ENCODE measurements around the gene EDN1. TPM values are rescaled to one million over a fixed set of nuclear protein-coding genes. Genes with fewer than 3 reads are reported as not detected.

The EDN1 gene
- total and polyA plus RNA-seq, 2 of the 13 experiments (the other 11 are each of a cell fraction or from before 2014, with no cell fraction given): 0.15 to 1.2 TPM

GRCh38 chr6:12258591-12259075 lies 31.5 kb upstream of the EDN1 start:
- H4K20me1 ChIP-seq (ENCODE audit: insufficient read depth, low read length): no peaks in the 10 kb centered on the region
- intact Hi-C loops (cut with micrococcal nuclease; ENCODE audit: unreplicated experiment): no loop called here
- H3K9ac ChIP-seq (ENCODE audit: insufficient read depth, low read depth, low read length): no peak overlapping the region
- ChIA-PET POLR2A (no interaction called here), CTCF (ENCODE audit: low intra/inter-chr PET ratio, low total read pairs) (no interaction called here)
- BruUV-seq (replicated peaks): no TSS peak
- TF ChIP-seq NR2C2 (CRISPR knock-in tag; IDR thresholded peaks at IDR 0.05; ENCODE audit: borderline replicate concordance) (no peak), ZNF251 (CRISPR knock-in tag; IDR thresholded peaks at IDR 0.05) (no peak), CREBL2 (CRISPR knock-in tag; IDR thresholded peaks at IDR 0.05; ENCODE audit: borderline replicate concordance) (no peak), ZNF253 (CRISPR knock-in tag; IDR thresholded peaks at IDR 0.05; ENCODE audit: borderline replicate concordance) (no peak), DBP (CRISPR knock-in tag; IDR thresholded peaks at IDR 0.05; ENCODE audit: not compliant biosample characterization) (no peak), ZBTB26 (CRISPR knock-in tag; IDR thresholded peaks at IDR 0.05; ENCODE audit: borderline replicate concordance) (no peak), ZNF12 (CRISPR knock-in tag; IDR thresholded peaks at IDR 0.05) (no peak), ZSCAN5A (CRISPR knock-in tag; IDR thresholded peaks at IDR 0.05; ENCODE audit: borderline replicate concordance) (no peak), ZNF343 (CRISPR knock-in tag; IDR thresholded peaks at IDR 0.05) (no peak), ZNF567 (CRISPR knock-in tag; IDR thresholded peaks at IDR 0.05; ENCODE audit: borderline replicate concordance) (no peak), TEF (CRISPR knock-in tag; IDR thresholded peaks at IDR 0.05) (no peak), SRY (CRISPR knock-in tag; IDR thresholded peaks at IDR 0.05) (no peak)
- H3K27ac ChIP-seq (ENCODE audit: extremely low read length, insufficient read depth, low read length): no peak overlapping the region
- H3K36me3 ChIP-seq (replicated peaks in 1 of 2; ENCODE audit: control insufficient read depth in 1 of 2, insufficient read depth in 2 of 2, low read length in 2 of 2): no peaks in the 10 kb centered on the region
- no peaks in the 10 kb centered on the region for H3K9me3 ChIP-seq (ENCODE audit: low read length)
- no peaks in the 10 kb centered on the region for H3K4me1 ChIP-seq (ENCODE audit: insufficient read depth, low read length)
- no peak overlapping the region for H3K4me3 ChIP-seq (replicated peaks in 1 of 3; ENCODE audit: insufficient read depth in 1 of 3, low read depth in 2 of 3, low read length in 3 of 3)
- no peak overlapping the region for H3K4me2 ChIP-seq (ENCODE audit: low read depth, low read length)
- no peak for ATAC-seq
- no peak overlapping the region for H2AFZ ChIP-seq (ENCODE audit: low read length)
- H3K79me2 ChIP-seq (ENCODE audit: insufficient read depth, low read length): no peaks in the 10 kb centered on the region
- no peak for FAIRE-seq
- no peaks in the 10 kb centered on the region for H3K27me3 ChIP-seq (ENCODE audit: control insufficient read depth in 1 of 2, insufficient read depth in 2 of 2, low read length in 2 of 2)
- 76% methylated on average over 3 of the region's 3 CpGs for WGBS (ENCODE audit: low lambda C conversion rate)
- in situ Hi-C loops (cut with HindIII; ENCODE audit: extremely low pct_ligation_motif_present, low pct_unique_long_range_greater_than_20kb): no loop called here
- no peak for DNase-seq (ENCODE audit: low spot score)
